Stomach (tissue), 9 donors: ENCODE results near the gene OR5H2. TPM values are rescaled to one million over a fixed set of nuclear protein-coding genes. Genes with fewer than 3 reads are reported as not detected.
"Not testable (repeated sequence)": the region's sequence is repeated elsewhere in the genome, so short reads cannot be mapped to it uniquely, and the experiment has no call there.

Experiments used
- DNase-seq, 2 donors: peaks; one replicate each; pipeline versions ENCODE4 v3.0.0 to v3.0.0-alpha.2; 2013 to 2019
- H3K27ac ChIP-seq, 5 donors: fragments of 200-600 bp in 4 of 5; sonication (generic) in 4 of 5; one replicate each; pipeline ENCODE4 v1.5.1; 2013 to 2019; ENCODE audit warnings: mild to moderate bottlenecking in 1 of 5, moderate library complexity in 1 of 5
- H3K27me3 ChIP-seq, 3 donors: fragments of 200-600 bp; sonication (generic); one replicate each; pipeline ENCODE4 v1.5.1; 2017 to 2019; ENCODE audit warnings: mixed run types in 1 of 3
- H3K36me3 ChIP-seq, 4 donors: fragments of 200-600 bp; sonication (generic); 1 replicate in 3 of 4; 2 replicates in 1 of 4; pipeline ENCODE4 v1.5.1; 2016 to 2019
- H3K4me1 ChIP-seq, 4 donors: fragments of 200-600 bp; sonication (generic); one replicate each; pipeline ENCODE4 v1.5.1; 2016 to 2019
- H3K4me3 ChIP-seq, 4 donors: fragments of 200-600 bp; sonication (generic) in 3 of 4; one replicate each; pipeline ENCODE4 v1.5.1; 2016 to 2019; ENCODE audit warnings: mild to moderate bottlenecking in 1 of 4
- H3K9me3 ChIP-seq, 4 donors: fragments of 200-600 bp; sonication (generic); one replicate each; pipeline ENCODE4 v1.5.1; 2016 to 2019
- CTCF ChIP-seq, 7 experiments: fragments of 450-650 bp in 4 of 7; fragments of 200-600 bp in 3 of 7; sonication (generic) in 3 of 7; IDR thresholded peaks; one replicate each; pipeline ENCODE4 v1.5.1; 2016 to 2019; ENCODE audit warnings: antibody characterized with exemption in 7 of 7, control low read depth in 2 of 7, mild to moderate bottlenecking in 1 of 7
- EP300 ChIP-seq: sonication (generic); formaldehyde crosslinking; IDR thresholded peaks from one replicate; pipeline ENCODE4 v1.6.1; 2017; ENCODE audit warnings: antibody characterized with exemption
- POLR2A ChIP-seq, 4 donors: fragments of 450-650 bp; IDR thresholded peaks; one replicate each; pipeline ENCODE4 v1.6.1; 2016; ENCODE audit warnings: antibody characterized with exemption in 4 of 4, control low read depth in 2 of 4, mild to moderate bottlenecking in 1 of 4, moderate library complexity in 1 of 4
- POLR2AphosphoS5 ChIP-seq, 3 donors: sonication (generic); formaldehyde crosslinking; IDR thresholded peaks; one replicate each; pipeline ENCODE4 v1.6.1; 2016; ENCODE audit warnings: antibody characterized with exemption in 3 of 3
- WGBS, 5 donors: extraction: QIAGEN DNeasy Blood & Tissue Kit in 3 of 5; methylation state at CpG; one replicate each; pipeline versions ENCODE4 v1.1.5 to v1.1.7; 2013 to 2018; 5-methylcytosine and 5-hydroxymethylcytosine counted together
- intact Hi-C: fragments of 100-400 bp; cut with DNase I; formaldehyde crosslinking; loops from one replicate; pipeline ENCODE4 v1.15.1; 2023; ENCODE audit warnings: low total_unique reads
- polyA plus RNA-seq, 3 donors: library from polyadenylated mRNA; stranded (reverse); fragments of 200-250 nt; gene quantifications; one replicate each; pipeline ENCODE4 v1.2.3, GENCODE V29; 2013
- total RNA-seq, 5 donors: library from RNA; depleted of rRNA; stranded (reverse); fragments of >200 nt; gene quantifications; one replicate each; pipeline versions ENCODE4 v1.1.0 to v1.2.3, GENCODE V29; 2014 to 2016
- donor health status: healthy with polysubstance abuse.
- donor health status: Bipolar disorder and iron deficiency.
- donor health status: healthy.

Gene OR5H2
- total and polyA plus RNA-seq, 8 donors = not detected

GRCh38 chr3:98243843-98244242 lies 38.5 kb upstream of the OR5H2 start:
- H3K4me1 ChIP-seq = no peaks in the 10 kb centered on the region
- TF ChIP-seq CTCF (IDR thresholded peaks at IDR 0.05) (no peak), POLR2AphosphoS5 (IDR thresholded peaks at IDR 0.05) (no peak), POLR2A (IDR thresholded peaks at IDR 0.05) (no peak), EP300 (no peak)
- no peaks in the 10 kb centered on the region for H3K36me3 ChIP-seq
- no peak overlapping the region for H3K4me3 ChIP-seq
- DNase-seq = no peak
- no peaks in the 10 kb centered on the region for H3K27me3 ChIP-seq
- intact Hi-C loops = no loop called here
- H3K27ac ChIP-seq = no peak overlapping the region
- 49 to 68% (median 61%) methylated on average over 7 of the region's 7 CpGs for WGBS, 5 donors
- no peaks in the 10 kb centered on the region for H3K9me3 ChIP-seq

- no peaks in the 10 kb centered on the region for H3K9me3 ChIP-seq
- WGBS, 5 donors = 92 to 95% (median 92%) methylated on average over 10 of the region's 10 CpGs
- no peak overlapping the region for H3K27ac ChIP-seq
- intact Hi-C loops = no loop called here
- H3K27me3 ChIP-seq = no peaks in the 10 kb centered on the region
- no peak overlapping the region for H3K4me3 ChIP-seq
- DNase-seq = no peak
- TF ChIP-seq EP300 = no peak
- no peak for TF ChIP-seq POLR2AphosphoS5 (IDR thresholded peaks at IDR 0.05)
- TF ChIP-seq CTCF (IDR thresholded peaks at IDR 0.05) = no peak
- no peak for TF ChIP-seq POLR2A (IDR thresholded peaks at IDR 0.05)
- no peaks in the 10 kb centered on the region for H3K36me3 ChIP-seq
- no peaks in the 10 kb centered on the region for H3K4me1 ChIP-seq
Measured at GRCh38 chr3:98246142-98246541, 36.2 kb upstream of the OR5H2 start.

DNA sequence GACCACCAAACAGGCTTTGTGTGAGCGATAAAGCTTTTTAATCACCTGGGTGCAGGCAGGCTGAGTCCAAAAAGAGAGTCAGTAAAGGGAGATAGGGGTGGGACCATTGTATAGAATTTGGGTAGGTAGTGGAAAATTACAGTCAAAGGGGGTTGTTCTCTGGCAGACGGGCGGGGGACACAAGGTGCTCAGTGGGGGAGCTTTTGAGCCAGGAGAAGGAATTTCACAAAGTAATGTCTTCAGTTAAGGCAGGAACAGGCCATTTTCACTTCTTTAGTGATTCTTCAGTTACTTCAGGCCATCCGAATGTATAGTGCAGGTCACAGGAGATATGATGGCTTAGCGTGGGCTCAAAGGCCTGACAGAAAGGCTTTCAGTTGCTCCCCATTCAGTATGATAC lies 26.3 kb upstream of the OR5H2 start:
- not testable (repeated sequence) for DNase-seq

GRCh38 chr3:98259707-98260106 lies 22.6 kb upstream of the OR5H2 start:
- Histone ChIP-seq H3K36me3 (no peaks in the 10 kb centered on the region), H3K27ac (no peak overlapping the region), H3K9me3 (peaks cover 0 to 11% (median 2%) of the 10 kb centered on the region in 4 donors), H3K4me1 (no peaks in the 10 kb centered on the region), H3K27me3 (no peaks in the 10 kb centered on the region), H3K4me3 (no peak overlapping the region)
- TF ChIP-seq POLR2A (IDR thresholded peaks at IDR 0.05) = no peak
- TF ChIP-seq CTCF (IDR thresholded peaks at IDR 0.05) = no peak
- no peak for TF ChIP-seq EP300
- TF ChIP-seq POLR2AphosphoS5 (IDR thresholded peaks at IDR 0.05) = no peak
- WGBS, 5 donors = 20 to 74% (median 56%) methylated on average over 1 to 2 of the region's 2 CpGs
- intact Hi-C loops = no loop called here
- no peak for DNase-seq

More for the DNA sequence above, 26.3 kb upstream of the OR5H2 start:
- intact Hi-C loops, H3K4me3 ChIP-seq, H3K27ac ChIP-seq, H3K27me3 ChIP-seq, H3K36me3 ChIP-seq, H3K4me1 ChIP-seq: not testable (repeated sequence)
- 56 to 73% (median 64%) methylated on average over 5 of the region's 5 CpGs for WGBS, 5 donors
- H3K9me3 ChIP-seq = peaks cover 0 to 11% (median 2%) of the 10 kb centered on the region in 4 donors

- intact Hi-C loops = no loop called here
- 56 to 85% (median 80%) methylated on average over 2 of the region's 2 CpGs for WGBS, 5 donors
Measured at GRCh38 chr3:98262046-98262445, 20.3 kb upstream of the OR5H2 start.

More at GRCh38 chr3:98262046-98262445, 20.3 kb upstream of the OR5H2 start:
- DNase-seq = no peak
- no peak overlapping the region for H3K27ac ChIP-seq
- no peaks in the 10 kb centered on the region for H3K36me3 ChIP-seq
- H3K27me3 ChIP-seq = no peaks in the 10 kb centered on the region
- TF ChIP-seq POLR2AphosphoS5 (IDR thresholded peaks at IDR 0.05) (no peak), CTCF (IDR thresholded peaks at IDR 0.05) (no peak), POLR2A (IDR thresholded peaks at IDR 0.05) (no peak), EP300 (no peak)
- peaks cover 0 to 11% (median 2%) of the 10 kb centered on the region in 4 donors for H3K9me3 ChIP-seq
- no peak overlapping the region for H3K4me3 ChIP-seq
- no peaks in the 10 kb centered on the region for H3K4me1 ChIP-seq
